Trophoblast cell (in vitro differentiated cells and primary cell): ENCODE data around the gene MYCBP2.

Source experiments
- DNase-seq, 2 donors: peaks; one replicate each; pipeline ENCODE4 v3.0.0-alpha.2; 2016
- H2AFZ ChIP-seq: 2 replicates; pipeline ENCODE4 v1.6.1; 2013; ENCODE audit warnings: low read length, moderate library complexity, mild to moderate bottlenecking; ENCODE audit not compliant: insufficient read depth, poor library complexity
- H2AK5ac ChIP-seq: 2 replicates; pipeline ENCODE4 v1.6.1; 2013; ENCODE audit warnings: mild to moderate bottlenecking, low read length
- H2BK120ac ChIP-seq: 2 replicates; pipeline ENCODE4 v1.6.1; 2013; ENCODE audit warnings: low read length, mild to moderate bottlenecking, moderate library complexity; ENCODE audit not compliant: insufficient read depth, poor library complexity
- H2BK12ac ChIP-seq: 2 replicates; pipeline ENCODE4 v1.6.1; 2013; ENCODE audit warnings: mild to moderate bottlenecking, low read length, moderate library complexity
- H2BK5ac ChIP-seq: 2 replicates; pipeline ENCODE4 v1.6.1; 2013; ENCODE audit warnings: low read length, low read depth, moderate library complexity, mild to moderate bottlenecking; ENCODE audit not compliant: poor library complexity
- H3K14ac ChIP-seq: 2 replicates; pipeline ENCODE4 v1.6.1; 2013; ENCODE audit warnings: mild to moderate bottlenecking, low read length
- H3K18ac ChIP-seq: 2 replicates; pipeline ENCODE4 v1.6.1; 2013; ENCODE audit warnings: mild to moderate bottlenecking, low read length
- H3K23ac ChIP-seq: 2 replicates; pipeline ENCODE4 v1.6.1; 2013; ENCODE audit warnings: low read length
- H3K27ac ChIP-seq: 2 replicates; pipeline ENCODE4 v1.5.1; 2013; ENCODE audit warnings: low read depth, mild to moderate bottlenecking, inconsistent platforms, low read length, moderate library complexity
- H3K27me3 ChIP-seq: 2 replicates; pipeline ENCODE4 v1.6.1; 2013; ENCODE audit warnings: inconsistent platforms, mild to moderate bottlenecking, low read length, moderate library complexity; ENCODE audit not compliant: insufficient read depth
- H3K36me3 ChIP-seq, 2 experiments: 1 replicate in 1 of 2; 2 replicates in 1 of 2; pipeline ENCODE4 v1.6.1; 2013; ENCODE audit warnings: low read length in 2 of 2, mild to moderate bottlenecking in 2 of 2, moderate library complexity in 1 of 2; ENCODE audit not compliant: insufficient read depth in 2 of 2, control insufficient read depth in 1 of 2
- H3K4ac ChIP-seq: 2 replicates; pipeline ENCODE4 v1.6.1; 2013; ENCODE audit warnings: low read depth, mild to moderate bottlenecking, low read length, moderate library complexity
- H3K4me1 ChIP-seq, 2 experiments: 1 replicate in 1 of 2; 2 replicates in 1 of 2; pipeline ENCODE4 v1.6.1; 2013; ENCODE audit warnings: low read length in 2 of 2, mild to moderate bottlenecking in 2 of 2, moderate library complexity in 1 of 2; ENCODE audit not compliant: insufficient read depth in 2 of 2, control insufficient read depth in 1 of 2
- H3K4me2 ChIP-seq: 2 replicates; pipeline ENCODE4 v1.6.1; 2013; ENCODE audit warnings: inconsistent platforms, mild to moderate bottlenecking, low read length, moderate library complexity
- H3K4me3 ChIP-seq: 2 replicates; pipeline ENCODE4 v1.5.1; 2013; ENCODE audit warnings: mild to moderate bottlenecking, low read depth, low read length, inconsistent platforms
- H3K79me1 ChIP-seq: one replicate; pipeline ENCODE4 v1.6.1; 2013; ENCODE audit warnings: low read length
- H3K79me2 ChIP-seq: 2 replicates; pipeline ENCODE4 v1.6.1; 2013; ENCODE audit warnings: low read length, mild to moderate bottlenecking; ENCODE audit not compliant: control insufficient read depth, insufficient read depth, poor library complexity
- H3K9ac ChIP-seq: 2 replicates; pipeline ENCODE4 v1.6.1; 2013; ENCODE audit warnings: mild to moderate bottlenecking, low read length
- H3K9me3 ChIP-seq: 2 replicates; pipeline ENCODE4 v1.6.1; 2013; ENCODE audit warnings: low read depth, mild to moderate bottlenecking, control low read depth, inconsistent platforms, low read length; ENCODE audit not compliant: insufficient read depth
- H4K12ac ChIP-seq: 2 replicates; pipeline ENCODE4 v1.6.1; 2013; ENCODE audit warnings: low read depth, mild to moderate bottlenecking, low read length, moderate library complexity
- H4K8ac ChIP-seq: 2 replicates; pipeline ENCODE4 v1.6.1; 2013; ENCODE audit warnings: low read depth, mild to moderate bottlenecking, low read length, moderate library complexity
- H4K91ac ChIP-seq: one replicate; pipeline ENCODE4 v1.6.1; 2013; ENCODE audit warnings: low read depth, mild to moderate bottlenecking, low read length, moderate library complexity
- WGBS: extraction: QIAGEN DNeasy Blood & Tissue Kit; methylation state at CpG from one replicate; pipeline ENCODE4 v1.1.7; 2013; ENCODE audit warnings: missing lambda C conversion rate; ENCODE audit not compliant: insufficient read length, insufficient coverage; ENCODE audit errors: extremely low coverage; 5-methylcytosine and 5-hydroxymethylcytosine counted together

Gene MYCBP2

GRCh38 chr13:77048681-77049080 lies 278.2 kb downstream of the MYCBP2 start:
- Histone ChIP-seq H3K36me3 (peaks cover 4 to 7% of the 10 kb centered on the region in 2 experiments), H3K4ac (no peak overlapping the region), H3K27ac (no peak overlapping the region), H3K4me2 (no peak overlapping the region), H3K14ac (no peak overlapping the region), H2BK12ac (no peak overlapping the region), H3K79me1 (no peaks in the 10 kb centered on the region), H2BK5ac (no peak overlapping the region), H2BK120ac (no peak overlapping the region), H3K27me3 (no peaks in the 10 kb centered on the region), H3K18ac (no peak overlapping the region), H3K23ac (no peak overlapping the region), H3K4me3 (no peak overlapping the region), H2AK5ac (no peak overlapping the region), H3K79me2 (no peaks in the 10 kb centered on the region), H2AFZ (no peak overlapping the region), H4K8ac (no peak overlapping the region), H4K91ac (no peak overlapping the region), H4K12ac (no peak overlapping the region), H3K4me1 (no peaks in the 10 kb centered on the region), H3K9ac (no peak overlapping the region), H3K9me3 (no peaks in the 10 kb centered on the region)
- whole genome bisulfite sequencing, result no CpG with 5 or more reads among the region's 4 CpGs
- DNase-seq, result no peak

- Histone ChIP-seq H4K91ac (no peak overlapping the region), H3K79me1 (no peaks in the 10 kb centered on the region), H3K4me3 (no peak overlapping the region), H3K4me1 (no peaks in the 10 kb centered on the region), H2BK12ac (no peak overlapping the region), H3K4me2 (no peak overlapping the region), H2BK120ac (no peak overlapping the region), H3K23ac (no peak overlapping the region), H4K8ac (no peak overlapping the region), H3K9me3 (no peaks in the 10 kb centered on the region), H4K12ac (peak overlapping the region; percentile 36), H3K27me3 (no peaks in the 10 kb centered on the region), H3K27ac (no peak overlapping the region), H3K18ac (no peak overlapping the region), H3K79me2 (no peaks in the 10 kb centered on the region), H3K14ac (no peak overlapping the region), H3K4ac (no peak overlapping the region), H3K9ac (no peak overlapping the region), H3K36me3 (peaks cover 4 to 6% of the 10 kb centered on the region in 2 experiments), H2AK5ac (no peak overlapping the region), H2AFZ (no peak overlapping the region), H2BK5ac (no peak overlapping the region)
- DNase-seq, result no peak
- WGBS, result no CpG with 5 or more reads among the region's 8 CpGs
These were observed 279.1 kb downstream of the MYCBP2 start for GRCh38 chr13:77047649-77048343.

- Histone ChIP-seq H3K9me3 (no peaks in the 10 kb centered on the region), H4K8ac (no peak overlapping the region), H3K79me2 (no peaks in the 10 kb centered on the region), H2BK120ac (no peak overlapping the region), H3K4me3 (no peak overlapping the region), H3K4ac (no peak overlapping the region), H3K4me2 (no peak overlapping the region), H2BK12ac (no peak overlapping the region), H3K9ac (no peak overlapping the region), H4K91ac (no peak overlapping the region), H3K27me3 (no peaks in the 10 kb centered on the region), H3K79me1 (no peaks in the 10 kb centered on the region), H3K23ac (no peak overlapping the region), H2AFZ (no peak overlapping the region), H3K14ac (no peak overlapping the region), H3K18ac (no peak overlapping the region), H3K27ac (no peak overlapping the region), H3K36me3 (peaks cover 2 to 3% of the 10 kb centered on the region in 2 experiments), H4K12ac (no peak overlapping the region), H3K4me1 (no peaks in the 10 kb centered on the region), H2BK5ac (no peak overlapping the region), H2AK5ac (no peak overlapping the region)
- DNase-seq, result peak; percentile 56 to 80
- WGBS, result no CpG with 5 or more reads among the region's 5 CpGs
These were observed 284.2 kb downstream of the MYCBP2 start for GRCh38 chr13:77042566-77043177.

- WGBS, result no CpG with 5 or more reads among the region's 9 CpGs
- H3K79me1 ChIP-seq, result no peaks in the 10 kb centered on the region
- H3K27ac ChIP-seq, result no peak overlapping the region
- H2BK5ac ChIP-seq, result no peak overlapping the region
- no peak overlapping the region for H2BK120ac ChIP-seq
- no peaks in the 10 kb centered on the region for H3K9me3 ChIP-seq
- no peak overlapping the region for H2AK5ac ChIP-seq
- no peaks in the 10 kb centered on the region for H3K27me3 ChIP-seq
- H4K12ac ChIP-seq, result no peak overlapping the region
- no peak overlapping the region for H2BK12ac ChIP-seq
- H3K36me3 ChIP-seq, result peaks cover 2 to 3% of the 10 kb centered on the region in 2 experiments
- H2AFZ ChIP-seq, result no peak overlapping the region
- H3K4ac ChIP-seq, result no peak overlapping the region
- no peaks in the 10 kb centered on the region for H3K4me1 ChIP-seq
- H3K23ac ChIP-seq, result no peak overlapping the region
- no peak for DNase-seq
- H3K14ac ChIP-seq, result no peak overlapping the region
- H3K79me2 ChIP-seq, result no peaks in the 10 kb centered on the region
- no peak overlapping the region for H3K4me2 ChIP-seq
- no peak overlapping the region for H4K91ac ChIP-seq
- no peak overlapping the region for H3K9ac ChIP-seq
- H3K4me3 ChIP-seq, result no peak overlapping the region
- H4K8ac ChIP-seq, result no peak overlapping the region
- no peak overlapping the region for H3K18ac ChIP-seq
These were observed 286.1 kb downstream of the MYCBP2 start for GRCh38 chr13:77040835-77041234.
